Tibial nerve (tissue), 4 donors: ENCODE measurements around the gene TEX101.

Source experiments
- EP300 ChIP-seq, 2 donors: sonication (generic); formaldehyde crosslinking; IDR thresholded peaks; one replicate each; pipeline ENCODE4 v1.6.1; 2017; ENCODE audit warnings: antibody characterized with exemption in 2 of 2, mild to moderate bottlenecking in 1 of 2
- POLR2A ChIP-seq, 2 donors: fragments of 450-650 bp; IDR thresholded peaks; one replicate each; pipeline ENCODE4 v1.6.1; 2017; ENCODE audit warnings: antibody characterized with exemption in 2 of 2, mild to moderate bottlenecking in 2 of 2, moderate library complexity in 2 of 2
- TF ChIP-seq, protein P1 (sequence below), 5 experiments: fragments of 200-600 bp in 3 of 5; fragments of 450-650 bp in 2 of 5; sonication (generic) in 3 of 5; IDR thresholded peaks; one replicate each; pipeline ENCODE4 v1.5.1; 2016 to 2019; ENCODE audit warnings: antibody characterized with exemption in 5 of 5, mild to moderate bottlenecking in 3 of 5, moderate library complexity in 2 of 5

DNA sequence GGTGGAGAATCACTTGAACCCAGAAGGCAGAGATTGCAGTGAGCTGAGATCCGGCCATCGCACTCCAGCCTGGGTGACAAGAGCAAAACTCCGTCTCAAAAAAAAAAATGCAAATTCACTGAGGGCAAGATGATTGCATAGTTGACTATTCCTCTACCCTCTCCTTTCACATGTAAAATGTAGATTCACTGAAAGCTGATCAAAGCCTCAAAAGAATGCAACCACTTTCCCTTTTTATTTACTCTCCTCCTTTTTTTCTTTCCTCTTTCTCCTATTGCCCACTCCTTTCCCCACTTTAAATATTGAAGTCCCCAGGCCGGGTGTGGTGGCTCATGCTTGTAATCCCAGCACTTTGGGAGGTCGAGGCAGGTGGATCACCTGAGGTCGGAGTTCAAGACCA is 6.3 kb downstream of the TEX101 start:
- TF ChIP-seq POLR2A (IDR thresholded peaks at IDR 0.05) (no peak), EP300 (IDR thresholded peaks at IDR 0.05) (no peak)
- TF ChIP-seq, protein P1, sequence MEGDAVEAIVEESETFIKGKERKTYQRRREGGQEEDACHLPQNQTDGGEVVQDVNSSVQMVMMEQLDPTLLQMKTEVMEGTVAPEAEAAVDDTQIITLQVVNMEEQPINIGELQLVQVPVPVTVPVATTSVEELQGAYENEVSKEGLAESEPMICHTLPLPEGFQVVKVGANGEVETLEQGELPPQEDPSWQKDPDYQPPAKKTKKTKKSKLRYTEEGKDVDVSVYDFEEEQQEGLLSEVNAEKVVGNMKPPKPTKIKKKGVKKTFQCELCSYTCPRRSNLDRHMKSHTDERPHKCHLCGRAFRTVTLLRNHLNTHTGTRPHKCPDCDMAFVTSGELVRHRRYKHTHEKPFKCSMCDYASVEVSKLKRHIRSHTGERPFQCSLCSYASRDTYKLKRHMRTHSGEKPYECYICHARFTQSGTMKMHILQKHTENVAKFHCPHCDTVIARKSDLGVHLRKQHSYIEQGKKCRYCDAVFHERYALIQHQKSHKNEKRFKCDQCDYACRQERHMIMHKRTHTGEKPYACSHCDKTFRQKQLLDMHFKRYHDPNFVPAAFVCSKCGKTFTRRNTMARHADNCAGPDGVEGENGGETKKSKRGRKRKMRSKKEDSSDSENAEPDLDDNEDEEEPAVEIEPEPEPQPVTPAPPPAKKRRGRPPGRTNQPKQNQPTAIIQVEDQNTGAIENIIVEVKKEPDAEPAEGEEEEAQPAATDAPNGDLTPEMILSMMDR (IDR thresholded peaks at IDR 0.05): no peak
